GM12872 (cell line): Measurements from ENCODE around the gene PRSS38.

ENCODE experiments used
- TF ChIP-seq, protein P1 (sequence below): IDR thresholded peaks from 3 replicates; pipeline ENCODE4 v1.5.1; 2011; ENCODE audit warnings: low read depth, mild to moderate bottlenecking, low read length, moderate library complexity; ENCODE audit not compliant: insufficient read depth

The PRSS38 gene

DNA sequence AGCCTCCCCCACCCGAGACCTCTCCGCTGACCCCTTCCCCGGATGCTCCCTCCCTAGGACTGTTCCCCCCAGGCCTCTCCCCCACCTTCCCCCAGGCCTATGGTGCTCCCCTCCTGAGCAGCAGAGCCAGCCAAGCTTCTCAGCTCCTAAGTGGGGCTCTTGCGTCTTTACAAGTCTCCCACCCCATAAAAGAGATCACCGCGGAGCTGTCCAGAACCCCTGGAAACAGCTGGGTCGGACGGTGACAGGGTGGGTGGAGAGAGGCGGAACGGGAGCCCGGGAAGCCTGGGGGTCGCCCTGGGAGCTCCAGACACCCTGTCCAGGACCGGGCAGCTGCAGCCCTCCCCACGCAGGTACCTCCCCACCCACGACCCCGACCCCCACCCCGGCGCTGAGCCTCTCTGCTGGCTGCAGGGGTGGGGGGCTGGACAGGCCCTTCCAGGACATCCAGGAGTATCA lies 71.1 kb downstream of the PRSS38 start:
- TF ChIP-seq, protein P1, sequence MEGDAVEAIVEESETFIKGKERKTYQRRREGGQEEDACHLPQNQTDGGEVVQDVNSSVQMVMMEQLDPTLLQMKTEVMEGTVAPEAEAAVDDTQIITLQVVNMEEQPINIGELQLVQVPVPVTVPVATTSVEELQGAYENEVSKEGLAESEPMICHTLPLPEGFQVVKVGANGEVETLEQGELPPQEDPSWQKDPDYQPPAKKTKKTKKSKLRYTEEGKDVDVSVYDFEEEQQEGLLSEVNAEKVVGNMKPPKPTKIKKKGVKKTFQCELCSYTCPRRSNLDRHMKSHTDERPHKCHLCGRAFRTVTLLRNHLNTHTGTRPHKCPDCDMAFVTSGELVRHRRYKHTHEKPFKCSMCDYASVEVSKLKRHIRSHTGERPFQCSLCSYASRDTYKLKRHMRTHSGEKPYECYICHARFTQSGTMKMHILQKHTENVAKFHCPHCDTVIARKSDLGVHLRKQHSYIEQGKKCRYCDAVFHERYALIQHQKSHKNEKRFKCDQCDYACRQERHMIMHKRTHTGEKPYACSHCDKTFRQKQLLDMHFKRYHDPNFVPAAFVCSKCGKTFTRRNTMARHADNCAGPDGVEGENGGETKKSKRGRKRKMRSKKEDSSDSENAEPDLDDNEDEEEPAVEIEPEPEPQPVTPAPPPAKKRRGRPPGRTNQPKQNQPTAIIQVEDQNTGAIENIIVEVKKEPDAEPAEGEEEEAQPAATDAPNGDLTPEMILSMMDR = no peak

DNA sequence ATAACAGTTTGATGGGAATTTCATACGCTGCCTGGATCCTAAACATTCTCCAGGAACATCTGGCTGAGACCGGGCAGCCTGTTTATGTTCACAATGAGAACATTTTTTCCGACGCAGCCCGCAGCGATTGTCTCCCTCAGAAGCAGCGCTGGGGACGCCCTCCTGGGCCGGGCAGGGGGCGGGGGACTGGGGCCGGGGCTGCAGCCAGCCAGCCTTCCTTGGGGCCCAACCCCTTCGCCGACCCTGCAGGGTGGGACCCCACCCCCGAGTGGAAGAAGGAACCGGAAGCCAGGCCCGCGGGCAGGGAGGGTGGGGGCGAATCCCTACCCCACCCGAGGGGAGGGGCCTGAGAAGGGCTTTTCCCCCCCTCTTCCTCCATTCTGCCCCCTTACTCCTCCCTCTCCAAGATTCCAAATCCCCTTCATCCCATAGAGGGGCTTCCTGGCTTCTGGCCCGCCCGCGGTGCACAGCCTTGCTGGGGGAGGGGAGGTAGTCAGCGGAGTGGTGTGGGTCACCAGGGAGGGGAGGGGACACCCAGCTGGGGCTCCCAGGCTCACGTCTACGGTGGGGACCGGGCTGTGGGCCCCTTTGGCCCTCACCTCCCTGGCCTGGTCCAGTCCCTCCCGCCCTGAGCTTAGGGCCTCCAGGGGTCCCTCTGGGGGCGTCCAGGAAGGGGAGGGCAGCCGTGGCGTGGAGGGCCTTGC lies 71.7 kb downstream of the PRSS38 start:
- TF ChIP-seq, protein P1 = no peak

DNA sequence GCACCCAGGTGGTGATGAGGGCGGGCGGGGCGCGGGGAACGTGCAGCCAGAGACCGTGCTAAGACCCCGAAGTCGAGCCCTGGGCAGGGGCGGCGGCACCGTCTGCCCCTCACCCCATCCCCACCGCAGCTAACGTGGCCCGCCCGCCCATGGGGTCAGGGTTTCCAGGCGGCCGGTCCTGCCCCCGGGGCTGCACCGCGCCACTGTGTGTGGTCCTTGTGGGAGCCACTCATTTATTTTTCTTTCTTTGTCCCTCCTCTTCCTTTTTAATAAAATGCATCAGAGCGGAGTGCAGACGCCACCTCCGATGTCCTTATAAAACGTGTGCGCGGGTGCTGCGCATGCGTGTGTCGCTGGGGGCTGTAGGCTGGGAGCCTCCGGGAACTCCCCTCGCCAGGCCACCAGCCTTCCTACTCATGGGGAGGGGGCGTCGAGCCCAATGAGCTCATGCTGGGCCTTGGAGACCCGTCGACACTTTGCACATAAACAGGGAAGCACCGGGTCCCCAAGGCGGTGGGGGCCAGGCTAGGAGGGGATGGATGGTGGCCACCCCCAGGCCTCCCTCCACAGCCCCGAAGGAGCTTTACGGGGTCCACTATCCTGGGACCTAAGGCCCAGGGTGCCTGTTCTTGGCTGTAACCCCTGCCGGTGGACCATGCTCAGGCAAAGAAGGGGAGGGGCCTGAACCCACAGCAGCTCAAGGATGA lies 72.4 kb downstream of the PRSS38 start:
- TF ChIP-seq, protein P1 = no peak

DNA sequence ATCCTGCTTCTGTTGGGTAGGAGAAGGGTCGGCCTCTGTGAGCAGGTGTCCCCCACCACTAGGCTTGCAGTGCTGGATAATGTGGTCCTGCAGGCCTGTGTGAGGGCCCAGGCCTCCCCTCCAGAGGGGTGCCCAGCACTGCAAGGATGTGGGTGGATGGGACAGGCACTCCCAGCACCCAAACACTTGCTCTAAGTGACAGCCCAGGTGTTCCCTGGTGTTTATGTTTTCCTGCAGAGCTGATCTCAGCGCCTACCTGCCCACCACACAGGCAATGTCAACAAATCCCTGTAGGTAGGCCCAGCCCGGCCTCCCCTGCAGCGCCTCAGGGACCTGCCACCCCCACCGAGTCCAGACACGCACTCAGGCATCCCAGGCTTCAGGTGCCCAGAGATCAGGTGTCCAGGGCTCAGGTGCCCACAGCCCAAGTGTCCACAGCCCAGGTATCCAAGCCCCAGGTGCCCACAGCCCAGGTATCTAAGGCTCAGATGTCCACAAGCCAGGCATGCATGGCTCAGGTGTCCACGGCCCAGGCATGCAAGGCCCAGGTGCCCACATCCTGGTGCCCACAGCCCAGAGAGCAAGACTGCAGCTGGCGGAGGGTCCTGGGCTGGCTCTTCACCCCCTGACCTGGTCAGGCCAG lies 73.0 kb downstream of the PRSS38 start:
- TF ChIP-seq, protein P1 = no peak

DNA sequence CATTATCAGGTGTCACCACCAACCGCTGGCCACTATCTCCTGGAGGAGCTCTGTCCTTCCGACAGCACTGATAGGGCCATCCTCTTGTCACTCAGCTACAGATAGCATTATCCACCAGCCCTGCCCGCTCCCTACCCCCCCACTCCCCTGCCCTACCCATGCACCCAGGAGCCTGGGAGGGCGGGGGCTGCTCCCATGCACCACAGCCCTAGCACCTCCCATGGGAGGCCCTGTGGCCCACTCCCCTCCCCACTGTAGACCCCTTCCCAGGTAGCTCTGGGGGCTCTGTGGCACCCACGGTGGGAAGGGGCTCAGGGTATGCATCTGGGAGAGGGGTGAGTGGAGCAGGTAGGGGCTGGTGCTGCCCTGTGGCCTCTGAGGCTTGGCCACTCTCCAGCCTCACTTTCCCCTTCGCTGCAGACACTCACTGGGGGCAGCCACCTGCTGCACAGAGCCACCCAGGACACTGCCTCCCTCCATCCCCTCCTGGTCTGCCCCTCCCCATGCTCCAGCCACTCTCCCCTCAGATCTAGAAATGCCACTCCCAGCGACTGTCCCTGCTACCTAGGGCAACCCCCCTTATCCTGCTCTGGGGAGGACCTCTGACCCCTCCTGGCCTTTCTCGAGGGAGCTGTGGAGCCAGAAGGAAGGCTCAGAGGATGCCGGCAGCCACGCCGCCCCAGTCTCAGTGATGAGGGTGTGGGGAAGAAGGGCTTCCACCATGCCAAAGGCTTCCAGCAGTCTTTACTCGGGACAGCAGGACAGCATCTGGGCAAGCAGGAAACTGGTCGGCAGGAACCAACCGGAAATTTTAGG lies 73.8 kb downstream of the PRSS38 start:
- TF ChIP-seq, protein P1 = no peak

DNA sequence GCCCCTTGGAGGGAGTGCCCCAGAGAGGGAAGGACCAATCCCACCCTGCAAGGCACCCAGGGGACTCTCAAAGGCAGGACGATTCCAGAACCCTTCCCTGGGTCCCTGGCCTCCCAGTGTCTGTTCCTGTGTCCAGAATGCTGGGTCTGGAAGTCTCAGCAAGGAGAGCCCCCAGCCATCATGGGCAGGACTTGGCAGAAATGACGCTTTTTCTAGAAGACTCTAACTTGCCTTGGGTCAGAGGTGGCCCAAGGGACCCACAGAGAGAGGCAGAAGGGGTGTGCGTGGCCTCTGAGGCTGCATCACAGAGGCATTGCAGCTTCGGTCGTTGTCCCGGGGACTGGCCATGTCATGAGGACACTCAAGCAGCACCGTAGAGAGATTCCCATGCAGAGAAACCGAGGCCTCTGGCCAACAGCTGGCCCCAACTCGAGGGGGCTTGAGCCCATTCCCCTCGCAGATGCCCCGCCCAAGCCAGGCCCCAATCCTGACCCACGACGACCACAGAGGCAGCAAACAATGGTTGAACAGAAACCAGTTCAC lies 74.5 kb downstream of the PRSS38 start:
- TF ChIP-seq, protein P1 = no peak
